Hepatocyte (in vitro differentiated cells): ENCODE measurements around the gene FIBCD1.

Experiments
- CTCF ChIP-seq: fragments of 200-600 bp; sonication (generic); IDR thresholded peaks from 2 replicates; pipeline ENCODE4 v1.5.1; 2016; ENCODE audit warnings: antibody characterized with exemption, mild to moderate bottlenecking; ENCODE audit not compliant: poor library complexity
- EZH2 ChIP-seq: fragments of 200-600 bp; sonication (generic); IDR thresholded peaks from 2 replicates; pipeline ENCODE4 v1.6.1; 2016; ENCODE audit warnings: antibody characterized with exemption, mild to moderate bottlenecking, borderline replicate concordance
- EZH2phosphoT487 ChIP-seq: fragments of 200-600 bp; sonication (generic); IDR thresholded peaks from one replicate; pipeline ENCODE4 v1.6.1; 2018; ENCODE audit warnings: antibody characterized with exemption, mild to moderate bottlenecking, low read depth, moderate library complexity; ENCODE audit not compliant: unreplicated experiment, severe bottlenecking

- TF ChIP-seq CTCF (no peak), EZH2 (no peak), EZH2phosphoT487 (no peak)
Observed at GRCh38 chr9:130921989-130922892, 16.8 kb downstream of the FIBCD1 start.
